ENCODE measurements around the gene OR5M3.

OR5M3 gene

DNA sequence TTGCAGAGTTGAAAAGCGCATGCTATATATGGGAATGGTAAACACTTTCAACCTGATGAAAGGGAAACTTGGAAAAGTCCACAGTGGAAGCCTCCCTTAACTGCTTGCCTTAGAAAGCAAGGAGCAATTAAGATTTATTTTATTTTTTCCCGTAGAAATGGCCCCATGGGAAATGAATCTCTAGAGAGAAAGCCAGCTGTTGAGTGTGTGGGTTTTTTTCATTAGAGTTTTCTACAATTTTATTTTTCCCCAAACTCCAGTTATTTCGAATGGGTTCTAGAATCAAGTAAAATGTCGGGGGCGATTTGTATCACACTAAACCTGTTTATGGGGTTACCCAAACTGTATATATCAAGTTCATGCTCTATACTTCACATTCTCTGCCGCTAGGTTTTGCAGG, at the start of gene OR5M3:
TSS of gene OR5M3 (minus strand) at position 101 of the 400 bp plus-strand sequence. CDS start 2,855 bp downstream, outside the sequence.
- H3K4me3 ChIP-seq (ENCODE audit: low read length): no peak within 1 kb of the TSS
- DNase-seq (ENCODE audit: low read depth): no peak
- TF ChIP-seq, protein P1, sequence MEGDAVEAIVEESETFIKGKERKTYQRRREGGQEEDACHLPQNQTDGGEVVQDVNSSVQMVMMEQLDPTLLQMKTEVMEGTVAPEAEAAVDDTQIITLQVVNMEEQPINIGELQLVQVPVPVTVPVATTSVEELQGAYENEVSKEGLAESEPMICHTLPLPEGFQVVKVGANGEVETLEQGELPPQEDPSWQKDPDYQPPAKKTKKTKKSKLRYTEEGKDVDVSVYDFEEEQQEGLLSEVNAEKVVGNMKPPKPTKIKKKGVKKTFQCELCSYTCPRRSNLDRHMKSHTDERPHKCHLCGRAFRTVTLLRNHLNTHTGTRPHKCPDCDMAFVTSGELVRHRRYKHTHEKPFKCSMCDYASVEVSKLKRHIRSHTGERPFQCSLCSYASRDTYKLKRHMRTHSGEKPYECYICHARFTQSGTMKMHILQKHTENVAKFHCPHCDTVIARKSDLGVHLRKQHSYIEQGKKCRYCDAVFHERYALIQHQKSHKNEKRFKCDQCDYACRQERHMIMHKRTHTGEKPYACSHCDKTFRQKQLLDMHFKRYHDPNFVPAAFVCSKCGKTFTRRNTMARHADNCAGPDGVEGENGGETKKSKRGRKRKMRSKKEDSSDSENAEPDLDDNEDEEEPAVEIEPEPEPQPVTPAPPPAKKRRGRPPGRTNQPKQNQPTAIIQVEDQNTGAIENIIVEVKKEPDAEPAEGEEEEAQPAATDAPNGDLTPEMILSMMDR (conservative IDR thresholded peaks at IDR 0.05; ENCODE audit: low read length): no peak

DNA sequence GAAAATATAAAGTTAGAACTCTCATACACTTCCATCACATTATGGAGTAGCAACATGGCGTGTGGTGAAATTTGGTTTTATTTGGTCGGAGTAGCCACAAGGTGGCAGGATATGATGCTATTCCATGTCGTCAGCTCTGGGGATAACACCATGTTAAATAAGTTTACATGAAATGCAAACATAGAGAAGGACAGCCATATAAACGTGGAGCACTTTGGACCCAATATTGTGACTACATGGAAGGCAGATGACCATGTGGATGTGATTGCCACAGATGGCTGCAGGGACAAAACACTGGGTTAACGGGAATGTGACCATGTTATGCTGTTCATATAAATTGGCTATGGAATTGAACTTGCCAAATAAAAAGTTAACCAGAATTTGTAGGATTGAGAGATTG, 48.9 kb upstream of the OR5M3 start:
- H3K4me3 ChIP-seq (ENCODE audit: low read length): no peak overlapping the region
- TF ChIP-seq, protein P1 (conservative IDR thresholded peaks at IDR 0.05; ENCODE audit: low read length): no peak
- no peak for DNase-seq (ENCODE audit: low read depth)

DNA sequence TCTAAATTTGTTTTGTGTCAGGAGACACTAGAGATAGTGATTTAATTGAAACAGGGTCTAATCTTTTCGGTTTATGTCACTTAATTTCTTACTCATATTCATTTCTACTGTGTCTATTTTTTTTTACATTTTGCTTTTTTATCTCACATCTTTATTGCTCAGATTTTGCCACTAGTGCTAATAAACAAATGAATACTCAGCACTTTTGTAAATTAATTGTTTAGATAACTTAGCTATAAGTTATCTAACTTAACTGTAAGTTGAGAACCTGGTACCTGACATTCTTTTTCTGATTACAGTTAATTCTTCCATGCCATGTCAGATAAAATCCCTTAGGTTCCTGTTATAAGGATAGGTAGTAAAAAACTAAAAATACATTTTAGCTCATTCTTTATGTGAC, 40.1 kb upstream of the OR5M3 start:
- H3K4me3 ChIP-seq (ENCODE audit: low read length): no peak overlapping the region
- DNase-seq (ENCODE audit: low read depth): no peak
- TF ChIP-seq, protein P1 (conservative IDR thresholded peaks at IDR 0.05; ENCODE audit: low read length): no peak

DNA sequence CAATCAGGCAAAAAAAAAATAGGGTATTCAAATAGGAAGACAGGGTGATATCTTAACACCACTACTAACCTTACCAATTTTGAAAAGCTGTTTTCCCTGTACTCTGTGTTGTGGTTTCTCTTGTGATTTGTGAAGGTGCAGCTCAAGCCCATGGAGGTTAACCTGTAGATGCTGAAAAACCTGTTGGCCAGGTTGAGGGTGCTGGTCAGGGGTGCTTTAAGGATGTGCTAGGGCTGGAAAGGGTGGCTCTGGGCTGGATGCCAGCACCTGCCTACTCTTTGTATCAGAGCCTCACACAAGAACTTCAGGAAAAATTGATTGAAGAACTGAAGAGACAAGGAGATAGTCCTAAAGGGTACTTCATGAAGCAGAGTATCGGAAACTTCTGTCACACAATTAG, 36.3 kb upstream of the OR5M3 start:
- no peak overlapping the region for H3K4me3 ChIP-seq (ENCODE audit: low read length)
- TF ChIP-seq, protein P1 (conservative IDR thresholded peaks at IDR 0.05; ENCODE audit: low read length): no peak
- no peak for DNase-seq (ENCODE audit: low read depth)

DNA sequence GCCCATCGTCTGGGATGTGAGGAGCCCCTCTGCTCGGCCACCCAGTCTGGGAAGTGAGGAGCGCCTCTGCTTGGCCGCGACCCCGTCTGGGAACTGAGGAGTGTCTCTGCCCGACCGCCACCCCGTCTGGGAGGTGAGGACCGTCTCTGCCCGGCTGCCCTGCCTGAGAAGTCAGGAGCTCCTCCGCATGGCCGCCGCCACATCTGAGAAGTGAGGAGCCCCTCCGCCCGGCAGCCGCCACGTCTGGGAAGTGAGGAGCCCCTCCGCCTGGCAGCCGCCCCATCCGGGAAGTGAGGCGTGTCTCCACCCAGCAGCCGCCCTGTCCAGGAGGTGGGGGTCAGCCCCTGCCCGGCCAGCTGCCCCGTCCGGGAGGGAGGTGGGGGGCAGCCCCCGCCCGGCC, 23.9 kb upstream of the OR5M3 start:
- TF ChIP-seq, protein P1 (conservative IDR thresholded peaks at IDR 0.05; ENCODE audit: low read length): no peak
- no peak overlapping the region for H3K4me3 ChIP-seq (ENCODE audit: low read length)
- no peak for DNase-seq (ENCODE audit: low read depth)

DNA sequence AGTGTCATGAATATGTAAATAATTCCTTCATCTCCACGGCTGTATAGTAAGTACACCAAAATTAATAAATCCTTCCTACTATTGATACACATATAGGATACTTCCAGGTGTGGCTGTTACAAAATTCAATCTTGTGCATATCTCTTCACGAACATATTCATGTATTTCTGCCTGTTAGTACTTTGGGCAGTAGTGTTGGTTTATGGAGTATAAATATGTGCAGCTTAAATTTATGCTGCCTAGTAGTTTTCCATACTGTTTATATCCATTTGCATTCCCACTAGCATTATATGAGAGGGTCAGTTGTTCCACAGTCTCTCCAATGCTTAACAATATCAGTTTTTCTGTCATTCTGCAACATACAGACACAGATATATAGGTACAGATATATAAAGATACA, 22.0 kb upstream of the OR5M3 start:
- H3K4me3 ChIP-seq (ENCODE audit: low read length): no peak overlapping the region
- no peak for DNase-seq (ENCODE audit: low read depth)
- TF ChIP-seq, protein P1 (conservative IDR thresholded peaks at IDR 0.05; ENCODE audit: low read length): no peak

DNA sequence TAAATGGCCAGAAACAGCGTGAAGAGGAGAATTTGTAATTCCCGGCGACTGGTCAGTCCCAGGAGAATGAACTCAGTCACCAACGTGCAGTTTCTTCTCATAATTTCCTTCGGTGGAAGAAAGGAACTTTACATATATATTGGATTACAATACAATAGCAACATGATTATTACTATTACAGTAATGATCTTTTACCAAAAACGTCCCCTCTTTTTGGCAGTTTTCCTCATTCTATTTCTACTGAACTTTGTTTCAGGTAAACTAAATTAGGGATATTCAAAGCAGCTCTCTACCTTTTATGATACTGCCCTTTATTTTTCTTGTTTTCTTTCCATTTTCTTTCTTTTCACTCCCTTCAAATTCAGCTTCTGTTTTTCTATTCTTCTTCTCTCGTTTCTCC, 18.1 kb upstream of the OR5M3 start, which contains the start of gene OR5M8:
TSS of gene OR5M8 (minus strand) at position 101 of the 400 bp plus-strand sequence. CDS start at position 101, 0 bp downstream.
- TF ChIP-seq, protein P1 (conservative IDR thresholded peaks at IDR 0.05; ENCODE audit: low read length): no peak

More for the DNA sequence above, 18.1 kb upstream of the OR5M3 start, which contains the start of gene OR5M8:
- no peak within 1 kb of the TSS for H3K4me3 ChIP-seq (ENCODE audit: low read length)
- DNase-seq (ENCODE audit: low read depth): no peak

All from AG10803 (cell line).